SK-N-SH (cell line): Measurements from ENCODE around the gene KIF3C. TPM values are rescaled to one million over a fixed set of nuclear protein-coding genes. Genes with fewer than 3 reads are reported as not detected.

Experiments used
- CTCF ChIA-PET: fragments of 300-600, 350-600 bp; formaldehyde crosslinking; extraction: SDS; loops from one replicate; lab custom pipeline; 2021; lab: Yijun Ruan, JAX
- POLR2A ChIA-PET: fragments of 350-600 bp; sonication (Branson Sonifier 250); formaldehyde crosslinking; extraction: SDS; loops from one replicate; lab custom pipeline; 2020; ENCODE audit warnings: antibody characterized with exemption, inconsistent platforms; lab: Yijun Ruan, JAX
- DNase-seq: peaks from one replicate; pipeline ENCODE4 v3.0.0; 2012
- H2AFZ ChIP-seq: fragments of 200-600 bp; sonication (generic); 2 replicates; pipeline ENCODE4 v1.8.1; 2016; ENCODE audit warnings: antibody characterized with exemption, mild to moderate bottlenecking, low read depth
- H3F3A ChIP-seq: fragments of 200-600 bp; sonication (generic); replicated peaks from 2 replicates; pipeline ENCODE3; 2016; ENCODE audit warnings: antibody characterized with exemption, mild to moderate bottlenecking; ENCODE audit not compliant: insufficient read depth
- H3K27ac ChIP-seq, 2 experiments: fragments of 200-500 bp in 1 of 2; fragments of 200-600 bp in 1 of 2; sonication (Bioruptor generic) in 1 of 2; sonication (generic), shearing (Covaris generic) in 1 of 2; 2 replicates each; pipeline versions ENCODE4 v1.5.1 to v1.6.1; 2014 to 2016; ENCODE audit warnings: low read depth in 2 of 2, inconsistent platforms in 1 of 2, low read length in 1 of 2, mild to moderate bottlenecking in 1 of 2, mixed read lengths in 1 of 2
- H3K27me3 ChIP-seq: fragments of 200-600 bp; sonication (generic), shearing (Covaris generic); 2 replicates; pipeline ENCODE4 v1.6.1; 2016; ENCODE audit warnings: mixed run types; ENCODE audit not compliant: insufficient read depth
- H3K36me3 ChIP-seq, 2 experiments: fragments of 200-500 bp in 1 of 2; fragments of 200-600 bp in 1 of 2; sonication (Bioruptor generic) in 1 of 2; sonication (generic) in 1 of 2; replicated peaks in 1 of 2; 2 replicates each; pipeline versions ENCODE3 to v1.5.1; 2014 to 2016; ENCODE audit warnings: low read length in 1 of 2, mild to moderate bottlenecking in 1 of 2; ENCODE audit not compliant: insufficient read depth in 2 of 2, control insufficient read depth in 1 of 2
- H3K4me1 ChIP-seq, 2 experiments: fragments of 200-500 bp in 1 of 2; fragments of 200-600 bp in 1 of 2; sonication (Bioruptor generic) in 1 of 2; sonication (generic), shearing (Covaris generic) in 1 of 2; 2 replicates each; pipeline versions ENCODE4 v1.5.1 to v1.6.1; 2014 to 2016; ENCODE audit warnings: low read depth in 1 of 2, low read length in 1 of 2, mixed run types in 1 of 2; ENCODE audit not compliant: insufficient read depth in 2 of 2, control insufficient read depth in 1 of 2
- H3K4me2 ChIP-seq: fragments of 200-600 bp; sonication (generic), shearing (Covaris generic); 2 replicates; pipeline ENCODE4 v1.6.1; 2017; ENCODE audit warnings: mixed run types
- H3K4me3 ChIP-seq, 2 experiments: fragments of 200-500 bp in 1 of 2; fragments of 200-600 bp in 1 of 2; sonication (Bioruptor generic) in 1 of 2; sonication (generic), shearing (Covaris generic) in 1 of 2; 2 replicates each; pipeline versions ENCODE4 v1.5.1 to v1.8.1; 2014 to 2016; ENCODE audit warnings: low read depth in 2 of 2, inconsistent platforms in 1 of 2, low read length in 1 of 2, mild to moderate bottlenecking in 1 of 2, mixed read lengths in 1 of 2, moderate library complexity in 1 of 2
- H3K79me2 ChIP-seq: fragments of 200-600 bp; sonication (generic); 2 replicates; pipeline ENCODE4 v1.8.1; 2017; ENCODE audit warnings: mild to moderate bottlenecking; ENCODE audit not compliant: insufficient read depth
- H3K9ac ChIP-seq: fragments of 200-600 bp; sonication (generic); 2 replicates; pipeline ENCODE4 v1.6.1; 2017; ENCODE audit warnings: mixed run types
- H3K9me2 ChIP-seq: fragments of 200-600 bp; sonication (generic); 2 replicates; pipeline ENCODE4 v1.6.1; 2017; ENCODE audit warnings: mixed run types
- H3K9me3 ChIP-seq: fragments of 200-600 bp; sonication (generic); 2 replicates; pipeline ENCODE4 v1.6.1; 2017; ENCODE audit warnings: mixed run types, mild to moderate bottlenecking, moderate library complexity
- H4K20me1 ChIP-seq: fragments of 200-600 bp; sonication (generic); 2 replicates; pipeline ENCODE4 v1.6.1; 2017; ENCODE audit warnings: mild to moderate bottlenecking, mixed run types; ENCODE audit not compliant: insufficient read depth
- EP300 ChIP-seq, 2 experiments: IDR thresholded peaks; 2 replicates each; pipeline versions ENCODE4 v1.4.0 to v1.6.1; 2012; ENCODE audit warnings: borderline replicate concordance in 1 of 2, low read depth in 1 of 2, low read length in 1 of 2
- EZH2phosphoT487 ChIP-seq: fragments of 200-600 bp; sonication (generic); IDR thresholded peaks from 2 replicates; pipeline ENCODE4 v1.6.1; 2017; ENCODE audit warnings: low read depth, mixed run types, mild to moderate bottlenecking, antibody characterized with exemption, moderate library complexity, borderline replicate concordance
- FOXJ3 ChIP-seq: sonication (generic); formaldehyde crosslinking; IDR thresholded peaks from 2 replicates; pipeline ENCODE4 v1.5.1; 2020; ENCODE audit warnings: mild to moderate bottlenecking, missing genetic modification reagents
- FOXM1 ChIP-seq: IDR thresholded peaks from 2 replicates; pipeline ENCODE4 v1.4.0; 2012; ENCODE audit warnings: low read depth, mild to moderate bottlenecking
- GABPA ChIP-seq: IDR thresholded peaks from 2 replicates; pipeline ENCODE4 v1.4.0; 2012; ENCODE audit warnings: low read depth, mild to moderate bottlenecking
- GATA2 ChIP-seq: sonication (generic); formaldehyde crosslinking; IDR thresholded peaks from 2 replicates; pipeline ENCODE4 v1.5.0; 2020; ENCODE audit warnings: mild to moderate bottlenecking, missing genetic modification reagents
- IRF3 ChIP-seq: fragments of 150-350 bp; IDR thresholded peaks from 2 replicates; pipeline ENCODE4 v1.6.1; 2016; ENCODE audit warnings: mild to moderate bottlenecking, low read depth, low read length
- MEF2A ChIP-seq: IDR thresholded peaks from 2 replicates; pipeline ENCODE4 v1.4.0; 2012; ENCODE audit warnings: low read depth, borderline replicate concordance
- MXI1 ChIP-seq: IDR thresholded peaks from 2 replicates; pipeline ENCODE4 v1.6.1; 2012; ENCODE audit warnings: mild to moderate bottlenecking, low read depth, low read length, improper control_type of control experiment
- NFIC ChIP-seq: IDR thresholded peaks from 2 replicates; pipeline ENCODE4 v1.4.0; 2012; ENCODE audit warnings: borderline replicate concordance
- NRF1 ChIP-seq: IDR thresholded peaks from 2 replicates; pipeline ENCODE4 v1.6.1; 2012; ENCODE audit warnings: low read depth, mild to moderate bottlenecking, low read length
- POLR2AphosphoS5 ChIP-seq: IDR thresholded peaks from 2 replicates; pipeline ENCODE4 v1.6.1; 2012; ENCODE audit warnings: low read depth, low read length
- RAD21 ChIP-seq: IDR thresholded peaks from 2 replicates; pipeline ENCODE4 v1.6.1; 2012; ENCODE audit warnings: mild to moderate bottlenecking, low read length
- REST ChIP-seq: IDR thresholded peaks from 2 replicates; pipeline ENCODE4 v1.6.1; 2012; ENCODE audit warnings: mild to moderate bottlenecking, low read depth, low read length, moderate library complexity
- RFX5 ChIP-seq: IDR thresholded peaks from 2 replicates; pipeline ENCODE4 v1.6.1; 2012; ENCODE audit warnings: mild to moderate bottlenecking, improper control_type of control experiment, low read length
- RXRA ChIP-seq: IDR thresholded peaks from 2 replicates; pipeline ENCODE4 v1.4.0; 2012; ENCODE audit warnings: low read depth, mild to moderate bottlenecking, borderline replicate concordance
- SMC3 ChIP-seq: IDR thresholded peaks from 2 replicates; pipeline ENCODE4 v1.6.1; 2012; ENCODE audit warnings: low read depth, low read length, improper control_type of control experiment
- TCF12 ChIP-seq: IDR thresholded peaks from 2 replicates; pipeline ENCODE4 v1.4.0; 2012
- WGBS: methylation state at CpG from one replicate; pipeline ENCODE4 v1.1.6; 2017; ENCODE audit warnings: low lambda C conversion rate; 5-methylcytosine and 5-hydroxymethylcytosine counted together
- polyA plus RNA-seq, 3 experiments: library from polyadenylated mRNA; depleted of rRNA; stranded (reverse); fragments of >200 nt; gene quantifications; 2 replicates each; pipeline ENCODE4 v1.2.3, GENCODE V29; 2012

Gene KIF3C
- polyA plus RNA-seq, 1 of the 3 experiments (the other 2 are of a cell fraction) = 29.5 TPM

- Histone ChIP-seq H3K9me3 (no peaks in the 10 kb centered on the region), H3K27me3 (no peaks in the 10 kb centered on the region), H2AFZ (no peak overlapping the region), H3K9me2 (no peaks in the 10 kb centered on the region), H3K79me2 (peaks cover 91% of the 10 kb centered on the region), H3K4me1 (peaks cover 8 to 31% of the 10 kb centered on the region in 2 experiments; a peak in 3 of 4 replicates), H3F3A (peaks cover 3% of the 10 kb centered on the region), H4K20me1 (no peaks in the 10 kb centered on the region), H3K36me3 (peaks cover 0 to 12% of the 10 kb centered on the region in 2 experiments), H3K27ac (peak overlapping the region in 1 of 2 experiments; percentile 77; a peak in 2 of 4 replicates), H3K9ac (no peak overlapping the region), H3K4me2 (0 out of 2 replicates have a peak overlapping the region, but pooled peaks have one; percentile 9), H3K4me3 (no peak overlapping the region)
- WGBS = 71% methylated on average over 3 of the region's 3 CpGs
- no peak for DNase-seq
- TF ChIP-seq EP300 (IDR thresholded peaks at IDR 0.05; ENCODE audit: borderline replicate concordance in 1 of 2, low read depth in 1 of 2, low read length in 1 of 2) = no peak
- TF ChIP-seq FOXJ3 (CRISPR knock-in tag) = no peak
- TF ChIP-seq GATA2 (CRISPR knock-in tag) = no peak
- no peak for TF ChIP-seq TCF12
- no peak for TF ChIP-seq RFX5
- no peak for TF ChIP-seq MXI1
- no peak for TF ChIP-seq RXRA
- no peak for TF ChIP-seq POLR2AphosphoS5
- TF ChIP-seq RAD21 = no peak
- no peak for TF ChIP-seq IRF3
- TF ChIP-seq NRF1 = no peak
- TF ChIP-seq GABPA = no peak
- TF ChIP-seq REST = no peak
- no peak for TF ChIP-seq NFIC
- no peak for TF ChIP-seq EZH2phosphoT487
- TF ChIP-seq SMC3 = no peak
- TF ChIP-seq FOXM1 = no peak
- no peak for TF ChIP-seq MEF2A
- CTCF ChIA-PET = interaction anchor here (0.6 to 1.4 kb wide), 5 partner anchors 13 to 45 kb away, joined by 3 to 5 read pairs (median 3); no protein-coding TSS in a partner anchor
- POLR2A ChIA-PET = interaction anchor here (1.3 kb wide), 1 partner anchor 10 kb away, joined by 3 read pairs; no protein-coding TSS in a partner anchor
Measured at GRCh38 chr2:25971596-25971995, 10.7 kb downstream of the KIF3C start.
